ENCODE measurements around the gene CDH22.

Gene CDH22

GRCh38 chr20:46308258-46309157, at the start of gene CDH22:
CDH22 (minus strand) TSS chr20:46308498; CDS start chr20:46251294, 57,204 bp downstream.
- DNase-seq (ENCODE audit: extremely low spot score, insufficient read length, low read depth) (no peak), FAIRE-seq (no peak)

GRCh38 chr20:46357030-46357514, 48.8 kb upstream of the CDH22 start:
- FAIRE-seq = no peak

GRCh38 chr20:46356195-46357029, 48.1 kb upstream of the CDH22 start:
- DNase-seq (ENCODE audit: extremely low spot score, insufficient read length, low read depth) (no peak), FAIRE-seq (no peak)

More at GRCh38 chr20:46357030-46357514, 48.8 kb upstream of the CDH22 start:
- DNase-seq (ENCODE audit: extremely low spot score, insufficient read length, low read depth) = no peak

DNA sequence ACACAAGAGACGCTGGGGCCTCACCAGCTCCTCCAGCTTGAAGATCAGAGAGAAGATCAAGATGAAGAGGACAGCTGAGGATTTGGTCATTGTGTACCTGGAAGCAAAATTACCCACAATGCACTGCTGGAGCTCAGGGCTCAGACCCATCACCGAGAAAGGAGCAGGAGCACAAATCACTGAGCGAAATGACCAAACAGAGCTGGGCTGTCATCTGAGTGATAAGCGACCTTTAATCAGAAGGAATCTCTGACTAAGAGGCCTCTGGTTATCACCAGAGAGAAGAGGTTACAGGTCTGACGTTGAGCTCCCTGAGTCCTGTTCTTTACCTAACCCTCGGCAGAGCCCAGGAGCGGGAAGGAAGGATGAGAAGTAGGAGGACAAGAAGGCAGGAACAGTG, 47.5 kb upstream of the CDH22 start:
- DNase-seq (ENCODE audit: extremely low spot score, insufficient read length, low read depth) (no peak), FAIRE-seq (no peak)

GRCh38 chr20:46354920-46355654, 46.8 kb upstream of the CDH22 start:
- no peak for FAIRE-seq

DNA sequence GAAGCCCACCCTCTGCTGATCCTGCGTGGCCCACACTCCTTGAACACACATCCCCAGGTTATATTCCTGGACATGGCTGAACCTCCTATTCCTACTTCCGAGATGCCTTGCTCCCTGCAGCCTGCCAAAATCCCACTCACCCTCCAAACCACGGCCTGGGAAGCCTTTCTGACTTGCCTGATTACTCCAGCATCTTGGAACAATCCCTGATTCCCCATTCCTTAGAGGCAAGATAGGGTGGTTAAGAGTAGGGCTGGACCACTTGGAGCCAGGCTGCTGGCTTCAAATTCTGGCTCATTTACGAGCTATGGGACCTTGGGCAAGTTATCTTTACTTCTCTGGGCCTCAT, 45.9 kb upstream of the CDH22 start:
- no peak for FAIRE-seq

More at GRCh38 chr20:46354920-46355654, 46.8 kb upstream of the CDH22 start:
- no peak for DNase-seq (ENCODE audit: extremely low spot score, insufficient read length, low read depth)

GRCh38 chr20:46353500-46354206, 45.4 kb upstream of the CDH22 start:
- FAIRE-seq (no peak), DNase-seq (ENCODE audit: extremely low spot score, insufficient read length, low read depth) (no peak)

More for the DNA sequence above, 45.9 kb upstream of the CDH22 start:
- DNase-seq (ENCODE audit: extremely low spot score, insufficient read length, low read depth) = no peak

DNA sequence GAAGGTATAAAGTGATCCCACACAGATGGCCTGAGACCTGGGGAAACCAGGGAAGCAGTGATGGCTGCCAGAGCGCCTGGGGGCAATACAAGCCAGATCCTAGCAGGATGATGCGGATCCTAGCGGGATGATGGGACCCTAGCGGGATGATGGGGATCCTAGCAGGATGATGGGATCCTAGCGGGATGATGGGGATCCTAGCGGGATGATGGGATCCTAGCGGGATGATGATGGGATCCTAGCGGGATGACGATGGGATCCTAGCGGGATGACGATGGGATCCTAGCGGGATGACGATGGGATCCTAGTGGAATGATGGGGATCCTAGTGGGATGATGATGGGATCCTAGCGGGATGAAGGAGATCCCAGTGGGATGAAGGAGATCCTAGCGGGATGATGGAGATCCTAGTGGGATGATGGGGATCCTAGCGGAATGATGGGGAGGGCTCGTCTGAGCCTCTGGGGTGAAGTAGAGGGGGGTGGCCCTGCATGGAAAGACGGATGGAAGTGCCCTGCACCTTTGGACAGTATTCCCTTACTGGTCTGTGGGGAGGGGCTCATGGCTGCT, 44.2 kb upstream of the CDH22 start:
- FAIRE-seq (no peak), DNase-seq (ENCODE audit: extremely low spot score, insufficient read length, low read depth) (no peak)

DNA sequence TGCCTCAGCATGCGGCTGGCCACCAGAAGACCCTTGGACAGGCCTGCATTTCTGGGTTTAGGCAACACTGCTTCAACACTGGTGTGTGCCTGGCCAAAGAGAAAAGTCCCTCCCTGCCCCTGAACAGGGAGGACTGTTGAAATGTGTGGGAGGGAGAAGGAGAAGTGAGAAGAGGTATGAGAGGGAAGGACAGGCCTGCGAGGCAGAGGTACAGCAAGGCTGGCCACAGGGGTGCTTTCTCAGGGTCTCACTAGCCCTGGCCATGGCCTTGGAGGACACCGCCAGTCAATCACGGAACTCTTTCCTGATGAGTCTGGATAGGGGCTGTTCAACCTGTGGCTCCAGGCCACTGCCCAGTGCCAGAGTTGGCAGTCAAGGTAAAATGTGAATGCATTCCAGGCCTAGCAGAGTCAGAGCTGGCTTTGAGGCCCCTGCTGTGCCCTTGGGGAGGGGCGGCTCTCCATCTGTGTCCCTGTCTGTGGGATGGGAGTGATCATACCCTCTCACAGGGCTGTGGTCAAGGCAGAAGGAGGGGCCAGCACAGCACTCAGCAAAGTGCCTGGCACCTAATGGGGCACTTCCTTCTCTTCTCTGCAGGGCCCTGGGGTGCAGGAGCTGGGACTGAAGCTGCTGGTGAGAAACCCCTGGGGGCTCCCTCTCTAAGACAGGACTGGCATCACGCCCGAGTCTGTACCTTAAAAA, 43.2 kb upstream of the CDH22 start:
- DNase-seq (ENCODE audit: extremely low spot score, insufficient read length, low read depth) = no peak
- FAIRE-seq = no peak

GRCh38 chr20:46350986-46351267, 42.6 kb upstream of the CDH22 start:
- no peak for FAIRE-seq
- no peak for DNase-seq (ENCODE audit: extremely low spot score, insufficient read length, low read depth)

GRCh38 chr20:46350201-46350985, 42.1 kb upstream of the CDH22 start:
- DNase-seq (ENCODE audit: extremely low spot score, insufficient read length, low read depth) = peak; percentile 62

DNA sequence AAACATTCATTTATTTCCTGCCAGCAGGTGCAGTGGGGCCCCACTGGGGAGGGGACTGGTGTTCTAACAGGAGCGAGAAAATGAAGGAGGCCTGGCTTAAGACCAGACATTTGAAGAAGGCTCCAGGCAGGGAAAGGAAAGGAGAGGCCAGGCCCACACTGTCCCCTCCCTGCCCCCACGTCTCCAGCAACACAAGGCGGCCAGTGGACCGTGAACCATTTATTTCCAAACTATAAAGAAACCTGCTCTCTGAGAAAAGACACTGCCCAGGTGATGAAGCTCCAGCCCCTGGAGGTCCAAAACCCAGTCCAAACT, 41.4 kb upstream of the CDH22 start:
- no peak for DNase-seq (ENCODE audit: extremely low spot score, insufficient read length, low read depth)
- FAIRE-seq = no peak

More at GRCh38 chr20:46350201-46350985, 42.1 kb upstream of the CDH22 start:
- FAIRE-seq = peak; percentile 81

DNA sequence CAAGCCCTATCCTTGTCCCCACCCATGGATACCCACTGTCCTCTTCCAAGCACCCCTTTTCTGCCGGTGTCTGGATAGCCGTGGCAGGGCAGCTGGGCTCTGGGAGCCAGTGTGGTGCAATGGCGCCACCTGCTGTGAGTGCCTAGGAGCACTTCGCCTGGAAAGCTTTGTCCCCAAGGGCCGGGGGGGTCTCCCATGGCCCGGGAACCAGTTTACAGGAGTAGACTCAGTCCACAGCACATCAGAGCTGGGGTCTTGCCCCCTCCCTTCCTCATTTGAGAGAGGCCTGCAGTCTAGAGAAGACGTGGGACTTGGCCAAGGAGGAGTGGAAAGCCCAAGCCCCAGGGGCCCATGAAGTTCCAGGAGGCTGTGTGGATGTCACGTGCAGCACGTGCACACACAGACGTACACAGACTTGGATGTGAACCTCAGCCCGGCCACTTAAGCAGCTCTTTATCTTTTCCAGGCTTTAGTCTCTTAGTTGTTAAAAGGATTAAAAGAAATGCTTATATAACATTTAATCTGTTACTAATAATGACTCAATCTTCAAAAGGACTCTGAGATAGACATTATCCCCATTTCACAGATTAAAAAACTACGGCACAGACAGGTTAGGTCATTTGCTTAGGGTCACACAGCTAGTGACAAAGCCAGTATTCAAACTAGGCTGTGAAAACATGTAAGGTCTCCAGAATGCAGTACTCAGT, 40.9 kb upstream of the CDH22 start:
- DNase-seq (ENCODE audit: extremely low spot score, insufficient read length, low read depth) = no peak

DNA sequence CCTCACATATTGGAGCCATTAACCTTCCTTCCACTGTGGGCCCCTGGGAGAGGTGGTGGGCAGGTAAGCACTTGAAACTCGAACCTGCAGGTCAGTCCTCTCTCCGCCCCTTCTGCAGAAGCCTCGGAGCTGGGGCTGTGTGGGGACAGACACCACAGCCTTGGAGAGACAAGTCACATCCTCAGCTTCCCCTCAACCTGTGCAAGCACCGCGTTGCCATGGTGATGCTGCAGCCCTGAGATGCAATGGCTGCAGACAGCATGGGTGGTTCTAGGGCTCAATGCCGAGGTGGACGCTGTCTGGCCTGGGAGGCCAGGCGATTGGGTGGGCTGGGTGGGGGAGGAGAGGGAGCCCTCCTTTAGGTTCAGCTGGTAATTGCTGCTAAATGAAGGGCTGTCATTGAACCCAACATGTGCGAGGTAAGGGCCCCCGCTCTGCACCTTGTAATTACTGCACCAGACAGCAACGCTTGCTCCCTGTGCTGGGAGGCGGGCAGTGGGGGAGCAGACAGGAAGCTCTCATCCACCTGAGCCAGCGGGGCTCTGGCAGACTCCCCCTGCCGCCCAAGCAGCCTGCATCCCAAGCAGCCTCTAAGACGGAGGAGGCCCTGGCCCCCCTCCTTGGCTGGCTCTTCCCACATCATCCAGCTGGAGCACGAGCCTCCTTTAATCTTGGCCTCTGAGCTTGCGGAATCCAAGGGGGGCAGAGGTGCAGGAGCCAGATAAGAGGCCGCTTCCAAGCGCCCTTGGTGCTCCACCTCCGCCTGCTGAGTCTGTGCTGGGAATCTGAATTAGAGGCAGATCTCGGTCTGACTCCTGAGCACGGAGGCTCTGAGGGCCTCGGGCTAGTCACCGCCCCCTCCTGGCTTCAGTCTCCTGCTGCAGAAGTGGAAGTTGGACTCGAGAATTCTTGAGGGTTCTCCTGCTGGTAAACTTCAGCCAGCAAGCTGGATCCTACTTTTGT, 39.8 kb upstream of the CDH22 start:
- DNase-seq (ENCODE audit: extremely low spot score, insufficient read length, low read depth) = no peak
- FAIRE-seq = no peak

More for the DNA sequence above, 40.9 kb upstream of the CDH22 start:
- no peak for FAIRE-seq

GRCh38 chr20:46346770-46347169, 38.5 kb upstream of the CDH22 start:
- no peak for DNase-seq (ENCODE audit: extremely low spot score, insufficient read length, low read depth)

DNA sequence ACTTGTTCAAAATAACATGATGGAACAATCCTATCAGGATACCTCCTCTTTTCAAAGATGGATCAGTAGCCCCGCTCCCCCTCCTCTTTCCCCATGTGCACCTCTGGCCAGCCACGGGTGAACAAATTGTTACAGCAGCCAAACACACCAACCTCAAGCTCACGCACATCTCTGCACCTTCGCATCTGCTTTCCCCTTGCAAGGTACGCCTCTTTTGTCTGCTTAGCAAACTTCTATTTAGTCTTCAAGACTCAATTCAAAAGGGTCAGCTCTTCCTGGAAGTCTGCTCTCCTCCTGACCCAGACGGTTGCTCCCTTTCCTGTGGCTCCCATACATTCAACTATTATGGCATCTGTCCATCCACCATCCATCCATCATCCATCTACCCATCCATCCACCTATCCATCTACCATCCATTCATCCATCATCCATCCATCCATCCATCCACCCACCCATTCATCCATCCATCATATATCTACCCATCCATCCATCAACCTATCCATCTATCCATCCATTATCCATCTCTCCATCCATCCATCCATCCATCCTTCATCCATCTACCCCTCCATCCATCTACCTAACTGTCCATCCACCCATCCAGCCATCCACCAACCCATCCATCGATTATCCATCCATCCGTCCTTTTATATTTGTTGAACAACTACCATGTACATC, 36.3 kb upstream of the CDH22 start:
- FAIRE-seq = no peak

More at GRCh38 chr20:46346770-46347169, 38.5 kb upstream of the CDH22 start:
- FAIRE-seq = no peak

More for the DNA sequence above, 36.3 kb upstream of the CDH22 start:
- DNase-seq (ENCODE audit: extremely low spot score, insufficient read length, low read depth) = no peak
